HG03159 (cell line): ENCODE measurements around the gene CASP8AP2.
"Not testable (repeated sequence)": the region's sequence is repeated elsewhere in the genome, so short reads cannot be mapped to it uniquely, and the experiment has no call there.

Experiments
- ATAC-seq: cut with Tn5 transposase; IDR thresholded peaks from one replicate; pipeline ENCODE4 v1.9.1; 2021; ENCODE audit warnings: mild to moderate bottlenecking, moderate library complexity; ENCODE audit not compliant: unreplicated experiment

The CASP8AP2 gene

DNA sequence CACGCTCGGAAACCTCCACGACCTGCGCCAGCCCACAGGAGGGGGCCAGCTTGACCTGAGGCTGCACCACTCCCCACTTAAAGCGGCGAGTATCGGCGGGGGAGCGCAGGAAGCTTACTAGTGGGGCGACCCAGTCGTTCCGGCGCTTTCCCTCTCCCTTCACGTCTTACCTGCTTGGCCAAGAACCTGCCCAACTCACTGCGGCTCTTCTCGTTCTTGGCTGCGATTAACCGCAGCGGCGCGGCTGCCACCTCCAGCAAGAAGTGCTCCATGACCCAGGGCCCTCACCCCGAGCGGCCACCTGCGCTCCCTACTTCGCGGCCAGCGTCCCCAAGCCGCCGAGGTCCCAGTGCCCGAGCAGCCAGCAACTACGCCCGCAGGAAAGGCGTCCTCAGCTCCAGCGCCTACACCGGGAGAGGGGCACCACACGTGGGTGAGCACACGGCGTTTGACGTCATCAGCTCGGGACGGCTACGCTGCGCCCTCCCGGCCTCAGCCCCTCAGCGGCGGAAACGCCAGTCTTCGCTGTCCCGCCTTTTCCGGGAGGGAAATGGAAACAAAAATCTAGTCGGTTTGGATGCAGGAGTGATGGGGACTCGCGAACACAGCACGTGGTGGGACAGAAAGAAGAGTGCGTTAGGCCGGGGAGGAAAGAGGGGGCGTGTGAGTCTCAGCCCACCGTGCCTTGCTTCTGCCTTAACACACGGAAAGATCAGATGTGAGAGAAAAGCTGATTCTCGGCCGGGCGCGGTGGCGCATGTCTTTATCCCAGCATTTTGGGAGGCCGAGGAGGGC lies 10.1 kb upstream of the CASP8AP2 start, which contains the start of gene MDN1:
MDN1 (minus strand) TSS at position 459 of the 795 bp plus-strand sequence; CDS start at position 272, 187 bp downstream.
- ATAC-seq: peak; percentile 92

DNA sequence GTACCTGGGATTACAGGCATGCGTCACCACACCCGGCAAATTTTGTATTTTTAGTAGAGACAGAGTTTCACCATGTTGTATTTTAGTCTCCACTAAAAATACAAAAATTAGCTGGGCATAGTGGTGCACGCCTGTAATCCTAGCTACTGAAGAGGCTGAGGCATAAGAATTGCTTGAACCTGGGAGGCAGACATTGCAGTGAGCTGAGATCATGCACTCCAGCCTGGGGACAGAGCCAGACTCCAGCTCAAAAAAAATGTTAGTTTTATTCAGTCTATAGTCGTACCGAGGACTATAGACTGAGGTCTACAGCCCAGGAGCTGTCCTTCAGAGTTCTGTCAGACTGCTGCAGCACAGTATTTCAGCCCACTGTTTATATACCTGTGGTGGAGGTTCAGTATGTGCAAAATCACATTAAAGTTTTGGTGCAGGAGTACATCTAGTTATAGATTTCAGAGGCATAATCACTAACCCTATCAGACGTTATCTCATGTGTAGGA lies 3.6 kb upstream of the CASP8AP2 start:
- ATAC-seq: no peak

DNA sequence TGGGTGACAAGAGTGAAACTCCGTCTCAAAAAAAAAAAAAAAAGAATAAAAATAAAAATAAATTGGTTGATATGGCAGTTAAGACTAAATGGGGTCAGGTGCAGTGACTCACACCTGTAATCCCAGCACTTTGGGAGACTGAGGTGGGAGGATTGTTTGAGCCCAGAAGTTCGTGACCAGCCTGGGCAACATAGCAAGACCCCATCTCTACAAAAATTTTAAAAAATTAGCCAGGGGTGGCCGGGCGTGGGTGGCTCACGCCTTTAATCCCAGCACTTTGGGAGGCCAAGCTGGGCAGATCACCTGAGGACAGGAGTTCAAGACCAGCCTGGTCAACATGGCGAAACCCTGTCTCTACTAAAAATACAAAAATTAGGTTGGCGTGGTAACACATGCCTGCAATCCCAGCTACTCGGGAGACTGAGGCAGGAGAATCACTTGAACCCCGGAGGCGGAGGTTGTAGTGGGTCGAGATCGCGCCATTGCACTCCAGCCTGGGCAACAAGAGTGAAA lies 1.1 kb upstream of the CASP8AP2 start:
- ATAC-seq: not testable (repeated sequence)

- peak; percentile 30 for ATAC-seq
Observed at GRCh38 chr6:89828988-89829471, 650 bp upstream of the CASP8AP2 start.

- no peak for ATAC-seq
Observed at GRCh38 chr6:89830170-89830809, 610 bp downstream of the CASP8AP2 start.

DNA sequence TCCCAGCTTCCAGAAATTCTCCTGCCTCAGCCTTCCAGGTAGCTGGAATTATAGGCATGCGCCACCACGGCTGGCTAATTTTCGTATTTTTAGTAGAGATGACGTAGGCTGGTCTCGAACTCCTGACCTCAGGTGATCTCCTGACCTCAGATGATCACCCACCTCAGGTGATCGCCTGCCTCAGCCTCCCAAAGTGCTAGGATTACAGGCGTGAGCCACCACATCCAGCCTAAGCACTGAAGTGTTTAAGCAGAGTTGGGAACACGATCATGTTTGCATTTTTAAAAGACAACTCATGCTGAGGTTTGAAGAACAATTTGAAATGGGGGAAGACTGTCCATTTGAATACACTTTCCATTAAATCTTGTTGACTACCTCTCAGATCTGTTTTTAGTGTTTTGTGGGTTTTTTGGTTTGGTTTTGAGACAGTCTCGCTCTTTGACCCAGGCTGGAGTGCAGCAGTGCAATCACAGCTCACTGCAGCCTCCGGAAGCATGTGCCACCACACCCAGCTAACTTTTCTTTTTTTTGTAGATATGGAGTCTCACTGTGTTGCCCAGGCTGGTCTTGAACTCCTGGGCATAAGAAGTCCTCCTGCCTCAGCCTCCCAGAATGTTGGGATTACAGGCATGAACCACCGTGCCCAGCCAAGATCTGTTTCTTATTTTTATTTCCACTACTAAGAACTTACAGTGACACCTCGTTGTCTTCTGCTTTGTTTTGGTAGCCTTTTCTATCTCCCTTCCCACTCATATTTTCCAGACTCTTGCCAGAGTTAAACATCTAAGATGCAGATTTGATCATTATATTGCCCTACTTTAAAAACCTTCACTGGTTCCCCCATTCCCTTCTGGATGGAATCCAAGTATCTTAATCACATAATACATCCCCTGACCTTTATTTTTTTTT lies 5.5 kb downstream of the CASP8AP2 start:
- peak; percentile 94 for ATAC-seq

GRCh38 chr6:89836639-89837222 lies 7.1 kb downstream of the CASP8AP2 start:
- ATAC-seq: no peak

- ATAC-seq: no peak
Observed at GRCh38 chr6:89840538-89840937, 10.9 kb downstream of the CASP8AP2 start.

GRCh38 chr6:89842228-89842627 lies 12.5 kb downstream of the CASP8AP2 start:
- ATAC-seq: no peak

DNA sequence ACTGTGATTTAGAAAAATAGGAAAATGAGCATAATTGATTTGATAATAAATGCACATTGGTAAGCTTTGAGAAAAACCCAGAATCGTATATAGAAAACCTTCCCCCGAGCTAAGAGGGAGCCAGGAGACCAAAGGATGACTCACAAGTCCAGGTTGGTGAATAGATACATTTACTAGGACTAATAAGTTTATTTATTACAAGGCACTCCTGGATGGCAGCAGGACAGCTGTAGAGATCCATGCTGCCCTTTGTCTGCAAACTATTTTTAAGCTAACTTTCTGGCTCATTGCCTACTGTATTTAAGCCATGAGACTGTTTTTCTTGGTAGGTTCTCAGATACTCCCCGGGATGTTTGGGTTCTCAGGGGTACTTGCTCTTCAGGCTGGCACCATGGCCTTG lies 13.4 kb downstream of the CASP8AP2 start:
- ATAC-seq: no peak

- ATAC-seq: not testable (repeated sequence)
Observed at GRCh38 chr6:89847513-89847912, 17.8 kb downstream of the CASP8AP2 start.

- no peak for ATAC-seq
Observed at GRCh38 chr6:89853068-89853467, 23.4 kb downstream of the CASP8AP2 start.

GRCh38 chr6:89858041-89858440 lies 28.4 kb downstream of the CASP8AP2 start:
- ATAC-seq: no peak

- peak; percentile 60 for ATAC-seq
Observed at GRCh38 chr6:89859744-89860143, 30.1 kb downstream of the CASP8AP2 start.

DNA sequence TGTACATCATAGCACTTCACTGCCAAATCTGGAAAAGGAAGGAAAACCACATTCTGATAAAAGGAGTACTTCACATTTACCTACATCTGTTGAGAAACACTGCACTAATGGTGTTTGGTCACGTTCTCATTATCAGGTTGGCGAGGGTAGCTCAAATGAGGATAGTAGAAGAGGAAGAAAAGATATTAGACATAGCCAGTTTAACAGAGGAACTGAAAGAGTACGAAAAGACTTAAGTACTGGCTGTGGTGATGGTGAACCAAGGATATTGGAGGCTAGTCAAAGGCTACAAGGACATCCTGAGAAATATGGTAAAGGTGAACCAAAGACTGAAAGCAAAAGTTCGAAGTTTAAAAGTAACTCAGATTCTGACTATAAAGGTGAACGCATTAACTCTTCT lies 32.6 kb downstream of the CASP8AP2 start:
- ATAC-seq: peak; percentile 72

DNA sequence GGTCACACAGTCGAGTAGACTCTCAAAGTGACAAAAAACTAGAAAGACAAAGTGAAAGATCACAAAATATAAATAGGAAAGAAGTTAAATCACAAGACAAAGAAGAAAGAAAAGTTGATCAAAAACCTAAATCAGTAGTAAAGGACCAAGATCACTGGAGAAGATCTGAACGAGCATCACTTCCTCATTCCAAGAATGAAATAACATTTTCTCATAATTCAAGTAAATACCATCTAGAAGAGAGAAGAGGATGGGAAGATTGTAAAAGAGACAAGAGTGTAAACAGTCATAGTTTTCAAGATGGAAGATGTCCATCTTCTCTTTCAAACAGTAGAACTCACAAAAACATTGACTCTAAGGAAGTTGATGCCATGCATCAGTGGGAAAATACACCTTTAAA lies 33.0 kb downstream of the CASP8AP2 start:
- no peak for ATAC-seq

- no peak for ATAC-seq
Observed at GRCh38 chr6:89866024-89866678, 36.5 kb downstream of the CASP8AP2 start.

GRCh38 chr6:89873721-89874120 lies 44.0 kb downstream of the CASP8AP2 start:
- no peak for ATAC-seq

DNA sequence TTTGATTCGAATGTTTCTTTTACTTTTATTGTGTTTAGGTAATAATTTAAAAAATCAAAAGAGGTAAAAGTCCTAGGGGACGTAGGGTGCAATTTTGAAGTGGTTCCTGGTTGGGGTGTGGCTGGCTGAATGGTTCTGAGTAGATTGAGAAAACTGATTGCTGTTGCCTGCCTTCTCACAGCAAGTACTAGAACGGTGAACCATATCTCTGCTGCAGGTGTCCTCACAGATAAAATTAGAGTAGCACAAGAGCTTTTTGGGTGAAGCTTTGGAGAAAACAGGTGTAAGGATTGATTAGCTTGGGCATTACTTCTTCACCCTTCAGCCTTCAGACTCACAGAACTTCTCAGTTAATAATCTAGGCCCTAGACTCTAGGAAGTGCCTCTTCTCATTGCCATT lies 44.8 kb downstream of the CASP8AP2 start:
- ATAC-seq: no peak
